Measurements from ENCODE around the gene TNKS2.

DNA sequence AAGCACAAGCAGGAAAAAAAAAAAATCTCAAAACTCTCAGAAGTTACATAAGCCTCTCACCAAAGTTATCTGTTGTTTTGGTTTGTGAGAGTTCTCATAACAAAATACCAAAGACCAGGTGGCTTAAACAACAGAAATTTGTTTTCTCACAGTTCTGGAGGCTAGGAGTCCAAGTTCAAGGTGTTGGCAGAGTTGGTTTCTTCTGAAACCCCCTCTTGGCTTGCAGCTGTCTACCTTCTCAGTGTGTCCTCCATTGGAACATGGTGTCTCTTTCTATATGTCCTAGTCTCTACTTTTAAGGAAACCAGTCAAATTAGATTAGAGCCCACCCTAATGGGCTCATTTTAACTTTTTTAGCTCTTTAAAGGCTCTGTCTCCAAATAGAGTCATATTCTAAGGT is 44.9 kb downstream of the TNKS2 start:
- TF ChIP-seq CTCF (IDR thresholded peaks at IDR 0.05), result no peak
- no peak for TF ChIP-seq POLR2A (IDR thresholded peaks at IDR 0.05)
